OCI-LY7 (cell line): Measurements from ENCODE around the gene RPL22.

Experiments
- EZH2phosphoT487 ChIP-seq: fragments of 200-600 bp; sonication (generic); IDR thresholded peaks from 2 replicates; pipeline ENCODE4 v1.6.1; 2018; ENCODE audit warnings: low read depth, borderline replicate concordance, mild to moderate bottlenecking, mixed run types, antibody characterized with exemption, low read length, moderate library complexity, mixed read lengths
- TF ChIP-seq, protein P1 (sequence below): fragments of 200-600 bp; sonication (generic); conservative IDR thresholded peaks from 2 replicates; pipeline ENCODE4 v1.5.1; 2014; ENCODE audit warnings: mild to moderate bottlenecking, antibody characterized with exemption, low read length, moderate library complexity, mixed read lengths

GRCh38 chr1:6149597-6149996 lies 49.8 kb downstream of the RPL22 start:
- TF ChIP-seq, protein P1, sequence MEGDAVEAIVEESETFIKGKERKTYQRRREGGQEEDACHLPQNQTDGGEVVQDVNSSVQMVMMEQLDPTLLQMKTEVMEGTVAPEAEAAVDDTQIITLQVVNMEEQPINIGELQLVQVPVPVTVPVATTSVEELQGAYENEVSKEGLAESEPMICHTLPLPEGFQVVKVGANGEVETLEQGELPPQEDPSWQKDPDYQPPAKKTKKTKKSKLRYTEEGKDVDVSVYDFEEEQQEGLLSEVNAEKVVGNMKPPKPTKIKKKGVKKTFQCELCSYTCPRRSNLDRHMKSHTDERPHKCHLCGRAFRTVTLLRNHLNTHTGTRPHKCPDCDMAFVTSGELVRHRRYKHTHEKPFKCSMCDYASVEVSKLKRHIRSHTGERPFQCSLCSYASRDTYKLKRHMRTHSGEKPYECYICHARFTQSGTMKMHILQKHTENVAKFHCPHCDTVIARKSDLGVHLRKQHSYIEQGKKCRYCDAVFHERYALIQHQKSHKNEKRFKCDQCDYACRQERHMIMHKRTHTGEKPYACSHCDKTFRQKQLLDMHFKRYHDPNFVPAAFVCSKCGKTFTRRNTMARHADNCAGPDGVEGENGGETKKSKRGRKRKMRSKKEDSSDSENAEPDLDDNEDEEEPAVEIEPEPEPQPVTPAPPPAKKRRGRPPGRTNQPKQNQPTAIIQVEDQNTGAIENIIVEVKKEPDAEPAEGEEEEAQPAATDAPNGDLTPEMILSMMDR, result no peak
- no peak for TF ChIP-seq EZH2phosphoT487
